GM18907 (cell line): ENCODE data around the gene PYGM.
A peak's percentile ranks its signal among the peaks of the same experiment; 100 is the strongest.

Experiments used
- ATAC-seq: cut with Tn5 transposase; IDR thresholded peaks from one replicate; pipeline ENCODE4 v1.9.1; 2021; ENCODE audit warnings: mild to moderate bottlenecking, moderate library complexity; ENCODE audit not compliant: unreplicated experiment

The PYGM gene

GRCh38 chr11:64754124-64754918 is 5.5 kb downstream of the PYGM start:
- no peak for ATAC-seq

GRCh38 chr11:64753380-64754123 is 6.2 kb downstream of the PYGM start:
- no peak for ATAC-seq

- ATAC-seq = no peak
These were observed 6.8 kb downstream of the PYGM start for GRCh38 chr11:64753019-64753379.

GRCh38 chr11:64752175-64752970 is 7.4 kb downstream of the PYGM start:
- ATAC-seq = no peak

GRCh38 chr11:64751580-64751979 is 8.2 kb downstream of the PYGM start:
- no peak for ATAC-seq

- ATAC-seq = no peak
These were observed 8.6 kb downstream of the PYGM start for GRCh38 chr11:64751136-64751535.

- no peak for ATAC-seq
These were observed 9.3 kb downstream of the PYGM start for GRCh38 chr11:64750361-64751054.

- no peak for ATAC-seq
These were observed 11.7 kb downstream of the PYGM start for GRCh38 chr11:64747961-64748665.

- no peak for ATAC-seq
These were observed 13.3 kb downstream of the PYGM start for GRCh38 chr11:64746486-64746885.

- ATAC-seq = peak; percentile 37
These were observed 14.0 kb downstream of the PYGM start for GRCh38 chr11:64745521-64746328.

- no peak for ATAC-seq
These were observed 14.6 kb downstream of the PYGM start for GRCh38 chr11:64745189-64745520.

GRCh38 chr11:64744544-64745188 is 15.1 kb downstream of the PYGM start:
- no peak for ATAC-seq

GRCh38 chr11:64743591-64744543 is 15.9 kb downstream of the PYGM start, which contains the start of gene RASGRP2:
TSS of gene RASGRP2 (minus strand) at chr11:64744142. CDS start at chr11:64742866, 1,276 bp downstream.
- no peak for ATAC-seq

GRCh38 chr11:64742889-64743590 is 16.7 kb downstream of the PYGM start:
- ATAC-seq = no peak

- ATAC-seq = no peak
These were observed 17.5 kb downstream of the PYGM start for GRCh38 chr11:64742087-64742888.

GRCh38 chr11:64741375-64742086 is 18.2 kb downstream of the PYGM start:
- no peak for ATAC-seq
